IMR-90 (cell line): Measurements from ENCODE around the gene PARD3. TPM values are rescaled to one million over a fixed set of nuclear protein-coding genes. Genes with fewer than 3 reads are reported as not detected.

Experiments used
- ATAC-seq: fragments of 200-7000 bp; cut with Tn5 transposase; 2 replicates; pipeline ENCODE4 v1.9.1; 2020; ENCODE audit warnings: low read depth, mild to moderate bottlenecking, moderate library complexity
- BruUV-seq: library from RNA; stranded (reverse); fragments of 400-500 nt; replicated peaks from 2 replicates; lab custom pipeline; 2021; lab: Mats Ljungman, UMichigan
- CTCF ChIA-PET: fragments of 300-600 bp; formaldehyde crosslinking; extraction: SDS; loops from one replicate; lab custom pipeline; 2021; ENCODE audit warnings: antibody characterized with exemption; lab: Yijun Ruan, JAX
- POLR2A ChIA-PET: fragments of 300-600 bp; sonication (Branson Sonifier 250); formaldehyde crosslinking; loops from one replicate; lab custom pipeline; 2022; ENCODE audit warnings: antibody characterized with exemption; ENCODE audit not compliant: unreplicated experiment; lab: Charles Lee
- DNase-seq: peaks from one replicate; pipeline ENCODE4 v3.0.0; 2013
- H2AFZ ChIP-seq: replicated peaks from 2 replicates; pipeline ENCODE3; 2013; ENCODE audit warnings: low read length, mild to moderate bottlenecking; ENCODE audit not compliant: poor library complexity
- H2AK5ac ChIP-seq: 2 replicates; pipeline ENCODE4 v1.6.1; 2013; ENCODE audit warnings: low read depth, low read length, inconsistent platforms
- H2AK9ac ChIP-seq: replicated peaks from 2 replicates; pipeline ENCODE3; 2013; ENCODE audit warnings: mild to moderate bottlenecking, low read depth, low read length, moderate library complexity; ENCODE audit not compliant: poor library complexity
- H2BK120ac ChIP-seq: 2 replicates; pipeline ENCODE4 v1.6.1; 2013; ENCODE audit warnings: low read depth, low read length, inconsistent platforms
- H2BK15ac ChIP-seq: 3 replicates; pipeline ENCODE4 v1.6.1; 2013; ENCODE audit warnings: low read depth, low read length, inconsistent platforms
- H2BK20ac ChIP-seq: 2 replicates; pipeline ENCODE4 v1.6.1; 2013; ENCODE audit warnings: low read depth, mild to moderate bottlenecking, inconsistent platforms, low read length, moderate library complexity
- H2BK5ac ChIP-seq: 2 replicates; pipeline ENCODE4 v1.6.1; 2013; ENCODE audit warnings: mild to moderate bottlenecking, low read depth, low read length, inconsistent platforms; ENCODE audit not compliant: poor library complexity, severe bottlenecking
- H3K14ac ChIP-seq: replicated peaks from 2 replicates; pipeline ENCODE4 v1.6.1; 2013; ENCODE audit warnings: low read depth, low read length, inconsistent platforms
- H3K18ac ChIP-seq: 2 replicates; pipeline ENCODE4 v1.6.1; 2013; ENCODE audit warnings: low read depth, low read length, control low read depth
- H3K23ac ChIP-seq: 2 replicates; pipeline ENCODE4 v1.6.1; 2013; ENCODE audit warnings: low read depth, low read length, inconsistent platforms
- H3K27ac ChIP-seq: 2 replicates; pipeline ENCODE4 v1.5.1; 2013; ENCODE audit warnings: mild to moderate bottlenecking, control low read depth, low read length; ENCODE audit not compliant: insufficient read depth
- H3K27me3 ChIP-seq: 2 replicates; pipeline ENCODE4 v1.6.1; 2013; ENCODE audit warnings: low read length; ENCODE audit not compliant: control insufficient read depth, insufficient read depth
- H3K36me3 ChIP-seq: 2 replicates; pipeline ENCODE4 v1.6.1; 2013; ENCODE audit warnings: low read length, mixed read lengths; ENCODE audit not compliant: control insufficient read depth, insufficient read depth
- H3K4ac ChIP-seq: 2 replicates; pipeline ENCODE4 v1.6.1; 2013; ENCODE audit warnings: low read depth, low read length, inconsistent platforms
- H3K4me1 ChIP-seq: 2 replicates; pipeline ENCODE4 v1.6.1; 2013; ENCODE audit warnings: low read length, mixed read lengths; ENCODE audit not compliant: control insufficient read depth, insufficient read depth
- H3K4me2 ChIP-seq: 2 replicates; pipeline ENCODE4 v1.6.1; 2013; ENCODE audit warnings: low read depth, mild to moderate bottlenecking, control low read depth, low read length, moderate library complexity
- H3K4me3 ChIP-seq: 2 replicates; pipeline ENCODE4 v1.5.1; 2013; ENCODE audit warnings: low read depth, mild to moderate bottlenecking, control low read depth, low read length, moderate library complexity; ENCODE audit not compliant: insufficient read depth
- H3K56ac ChIP-seq: 2 replicates; pipeline ENCODE4 v1.6.1; 2013; ENCODE audit warnings: low read length, inconsistent platforms; ENCODE audit not compliant: insufficient read depth; ENCODE audit errors: extremely low read depth
- H3K79me1 ChIP-seq, 2 experiments: 2 replicates each; pipeline ENCODE4 v1.6.1; 2013; ENCODE audit warnings: low read length in 2 of 2, inconsistent platforms in 1 of 2, low read depth in 1 of 2
- H3K9ac ChIP-seq: 2 replicates; pipeline ENCODE4 v1.6.1; 2013; ENCODE audit warnings: low read depth, low read length, control low read depth
- H3K9me1 ChIP-seq: 2 replicates; pipeline ENCODE4 v1.6.1; 2013; ENCODE audit warnings: low read length, inconsistent platforms; ENCODE audit not compliant: insufficient read depth
- H3K9me3 ChIP-seq: 2 replicates; pipeline ENCODE4 v1.6.1; 2013; ENCODE audit warnings: low read length; ENCODE audit not compliant: control insufficient read depth, insufficient read depth
- H4K20me1 ChIP-seq: 2 replicates; pipeline ENCODE4 v1.6.1; 2013; ENCODE audit warnings: low read length, inconsistent platforms; ENCODE audit not compliant: insufficient read depth
- H4K5ac ChIP-seq: 2 replicates; pipeline ENCODE4 v1.6.1; 2013; ENCODE audit warnings: mild to moderate bottlenecking, low read depth, low read length, control low read depth
- H4K8ac ChIP-seq, 2 experiments: 2 replicates each; pipeline ENCODE4 v1.6.1; 2013; ENCODE audit warnings: low read depth in 2 of 2, low read length in 2 of 2, control low read depth in 1 of 2, inconsistent platforms in 1 of 2
- H4K91ac ChIP-seq: 2 replicates; pipeline ENCODE4 v1.6.1; 2013; ENCODE audit warnings: low read depth, low read length, inconsistent platforms; ENCODE audit not compliant: insufficient read depth
- BHLHE40 ChIP-seq: fragments of 150-350 bp; IDR thresholded peaks from 2 replicates; pipeline ENCODE4 v1.6.1; 2016; ENCODE audit warnings: mild to moderate bottlenecking, low read depth, low read length
- CEBPB ChIP-seq: IDR thresholded peaks from 2 replicates; pipeline ENCODE4 v1.6.1; 2012; ENCODE audit warnings: low read depth, low read length, improper control_type of control experiment
- MAZ ChIP-seq: IDR thresholded peaks from 2 replicates; pipeline ENCODE4 v1.6.1; 2012; ENCODE audit warnings: low read depth, mild to moderate bottlenecking, low read length, improper control_type of control experiment, moderate library complexity, borderline replicate concordance
- MXI1 ChIP-seq: IDR thresholded peaks from 2 replicates; pipeline ENCODE4 v1.6.1; 2012; ENCODE audit warnings: low read depth, mild to moderate bottlenecking, low read length, moderate library complexity, borderline replicate concordance
- RAD21 ChIP-seq: IDR thresholded peaks from 2 replicates; pipeline ENCODE4 v1.6.1; 2012; ENCODE audit warnings: low read length, improper control_type of control experiment
- RCOR1 ChIP-seq: IDR thresholded peaks from 2 replicates; pipeline ENCODE4 v1.6.1; 2012; ENCODE audit warnings: mild to moderate bottlenecking, low read length, improper control_type of control experiment; ENCODE audit not compliant: insufficient replicate concordance
- WGBS, 2 experiments: methylation state at CpG; one replicate each; pipeline versions ENCODE4 v1.1.5 to v1.1.7; 2013; ENCODE audit warnings: missing lambda C conversion rate in 2 of 2; ENCODE audit not compliant: insufficient read length in 1 of 2; ENCODE audit errors: extremely low coverage in 2 of 2; 5-methylcytosine and 5-hydroxymethylcytosine counted together
- dilution Hi-C: fragments of 300-500 bp; cut with HindIII; formaldehyde crosslinking; loops from one replicate; pipeline ENCODE4 v1.14.3; 2018; ENCODE audit warnings: low sequenced_read_pairs; ENCODE audit not compliant: unreplicated experiment
- in situ Hi-C: fragments of 300-500 bp; cut with MboI; formaldehyde crosslinking; loops from 3 replicates; pipeline ENCODE4 v1.14.3; 2019; ENCODE audit warnings: low sequenced_read_pairs, inconsistent platforms, mixed read lengths
- intact Hi-C: fragments of 100-400 bp; cut with micrococcal nuclease; formaldehyde crosslinking; loops from 2 replicates; pipeline ENCODE4 v1.10.0; 2022
- polyA plus RNA-seq, 3 experiments: library from polyadenylated mRNA; depleted of rRNA; stranded (reverse); fragments of >200 nt; gene quantifications; 2 replicates each; pipeline ENCODE4 v1.2.3, GENCODE V29; 2012; ENCODE audit warnings: low replicate concordance in 1 of 3
- total RNA-seq: library from RNA; depleted of rRNA; stranded (reverse); fragments of >200 nt; gene quantifications from 2 replicates; pipeline ENCODE4 v1.2.3, GENCODE V29; 2012
- TF ChIP-seq, protein P1 (sequence below): conservative IDR thresholded peaks from 2 replicates; pipeline ENCODE4 v1.5.1; 2012; ENCODE audit warnings: mild to moderate bottlenecking, low read depth, low read length, improper control_type of control experiment
- TF ChIP-seq, protein P2 (sequence below): fragments of 150-350 bp; IDR thresholded peaks from 2 replicates; pipeline ENCODE4 v1.6.1; 2016; ENCODE audit warnings: low read depth, mild to moderate bottlenecking, low read length, moderate library complexity, borderline replicate concordance

The PARD3 gene
- total and polyA plus RNA-seq, 2 of the 4 experiments (the other 2 are of a cell fraction): 14.6 to 37.5 TPM

- Histone ChIP-seq H4K91ac (no peak overlapping the region), H3K9ac (no peak overlapping the region), H4K20me1 (peaks cover 8% of the 10 kb centered on the region), H2AK5ac (no peak overlapping the region), H2BK20ac (no peak overlapping the region), H2BK5ac (no peak overlapping the region), H4K8ac (no peak overlapping the region), H3K23ac (no peak overlapping the region), H3K9me3 (no peaks in the 10 kb centered on the region), H3K18ac (no peak overlapping the region), H3K4me3 (no peak overlapping the region), H3K4me2 (no peak overlapping the region), H3K36me3 (no peaks in the 10 kb centered on the region), H2AK9ac (no peak overlapping the region), H3K79me1 (peaks cover 15 to 28% of the 10 kb centered on the region in 2 experiments; a peak in 3 of 4 replicates), H2BK15ac (no peak overlapping the region), H4K5ac (no peak overlapping the region), H3K9me1 (no peaks in the 10 kb centered on the region), H3K4me1 (no peaks in the 10 kb centered on the region), H3K27ac (no peak overlapping the region), H2AFZ (no peak overlapping the region), H2BK120ac (no peak overlapping the region), H3K4ac (no peak overlapping the region), H3K14ac (no peak overlapping the region), H3K27me3 (no peaks in the 10 kb centered on the region), H3K56ac (no peak overlapping the region)
- in situ Hi-C loops (loop anchor here (25.0 kb wide), 1 partner anchor 854 kb away; no protein-coding TSS in a partner anchor), intact Hi-C loops (no loop called here), dilution Hi-C loops (no loop called here)
- no TSS peak for BruUV-seq
- TF ChIP-seq CEBPB (no peak), RCOR1 (no peak), MXI1 (no peak), RAD21 (no peak), MAZ (no peak), BHLHE40 (no peak)
- TF ChIP-seq, protein P1, sequence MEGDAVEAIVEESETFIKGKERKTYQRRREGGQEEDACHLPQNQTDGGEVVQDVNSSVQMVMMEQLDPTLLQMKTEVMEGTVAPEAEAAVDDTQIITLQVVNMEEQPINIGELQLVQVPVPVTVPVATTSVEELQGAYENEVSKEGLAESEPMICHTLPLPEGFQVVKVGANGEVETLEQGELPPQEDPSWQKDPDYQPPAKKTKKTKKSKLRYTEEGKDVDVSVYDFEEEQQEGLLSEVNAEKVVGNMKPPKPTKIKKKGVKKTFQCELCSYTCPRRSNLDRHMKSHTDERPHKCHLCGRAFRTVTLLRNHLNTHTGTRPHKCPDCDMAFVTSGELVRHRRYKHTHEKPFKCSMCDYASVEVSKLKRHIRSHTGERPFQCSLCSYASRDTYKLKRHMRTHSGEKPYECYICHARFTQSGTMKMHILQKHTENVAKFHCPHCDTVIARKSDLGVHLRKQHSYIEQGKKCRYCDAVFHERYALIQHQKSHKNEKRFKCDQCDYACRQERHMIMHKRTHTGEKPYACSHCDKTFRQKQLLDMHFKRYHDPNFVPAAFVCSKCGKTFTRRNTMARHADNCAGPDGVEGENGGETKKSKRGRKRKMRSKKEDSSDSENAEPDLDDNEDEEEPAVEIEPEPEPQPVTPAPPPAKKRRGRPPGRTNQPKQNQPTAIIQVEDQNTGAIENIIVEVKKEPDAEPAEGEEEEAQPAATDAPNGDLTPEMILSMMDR: no peak
- TF ChIP-seq, protein P2, sequence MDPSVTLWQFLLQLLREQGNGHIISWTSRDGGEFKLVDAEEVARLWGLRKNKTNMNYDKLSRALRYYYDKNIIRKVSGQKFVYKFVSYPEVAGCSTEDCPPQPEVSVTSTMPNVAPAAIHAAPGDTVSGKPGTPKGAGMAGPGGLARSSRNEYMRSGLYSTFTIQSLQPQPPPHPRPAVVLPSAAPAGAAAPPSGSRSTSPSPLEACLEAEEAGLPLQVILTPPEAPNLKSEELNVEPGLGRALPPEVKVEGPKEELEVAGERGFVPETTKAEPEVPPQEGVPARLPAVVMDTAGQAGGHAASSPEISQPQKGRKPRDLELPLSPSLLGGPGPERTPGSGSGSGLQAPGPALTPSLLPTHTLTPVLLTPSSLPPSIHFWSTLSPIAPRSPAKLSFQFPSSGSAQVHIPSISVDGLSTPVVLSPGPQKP: no peak
- 98% methylated on average over 8 of the region's 18 CpGs; no CpG with 5 or more reads in 1 of the 2 experiments for WGBS, 2 experiments
- POLR2A ChIA-PET: no interaction called here
- DNase-seq: no peak
- CTCF ChIA-PET: no interaction called here
- no peak for ATAC-seq
These were observed 173.8 kb downstream of the PARD3 start for GRCh38 chr10:34641147-34641912.
